AG04449 (cell line): Measurements from ENCODE around the gene CSRP2.

Experiments used
- CTCF ChIA-PET: fragments of 350-600 bp; formaldehyde crosslinking; extraction: SDS; loops from one replicate; lab custom pipeline; 2021; ENCODE audit warnings: antibody characterized with exemption; lab: Yijun Ruan, JAX
- POLR2A ChIA-PET: fragments of 400-600, 350-600 bp; formaldehyde crosslinking; extraction: SDS; loops from one replicate; lab custom pipeline; 2020; ENCODE audit warnings: antibody characterized with exemption, inconsistent platforms; lab: Yijun Ruan, JAX
- DNase-seq: peaks from one replicate; pipeline ENCODE4 v3.0.0-alpha.2; 2010; ENCODE audit warnings: low read depth, low spot score
- H3K4me3 ChIP-seq: 2 replicates; pipeline ENCODE4 v1.5.1; 2011; ENCODE audit warnings: low read depth, mild to moderate bottlenecking, control low read depth, low read length
- TF ChIP-seq, protein P1 (sequence below): IDR thresholded peaks from one replicate; pipeline ENCODE4 v1.5.1; 2011; ENCODE audit warnings: mild to moderate bottlenecking, moderate library complexity, low read length, control low read depth, inconsistent platforms; ENCODE audit not compliant: insufficient read depth; ENCODE audit errors: missing control alignments

CSRP2 gene

DNA sequence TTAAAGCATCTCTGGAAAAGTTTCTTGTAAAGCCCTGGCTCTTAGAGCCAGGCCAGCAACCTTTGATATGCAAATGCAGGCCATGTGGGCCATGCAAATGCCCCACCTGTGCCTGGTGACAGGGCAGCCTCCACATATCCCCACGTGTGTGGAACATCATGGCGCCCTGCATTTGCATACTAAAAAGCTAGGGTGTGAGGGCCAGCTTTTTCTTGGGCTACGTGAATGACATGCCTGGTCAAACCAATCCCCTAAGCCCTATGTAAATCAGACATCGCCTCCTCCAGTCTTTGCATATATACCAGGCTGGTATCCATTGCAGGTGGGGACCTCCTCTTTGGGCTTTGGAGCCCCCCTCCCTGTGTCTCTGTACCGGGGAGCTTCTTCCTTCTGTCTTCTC is 6.4 kb downstream of the CSRP2 start:
- ChIA-PET CTCF (interaction anchor here (0.9 to 3.3 kb wide), 2 partner anchors 31 to 139 kb away, joined by 3 to 12 read pairs; no protein-coding TSS in a partner anchor), POLR2A (no interaction called here)
- no peak for DNase-seq
- H3K4me3 ChIP-seq: no peak overlapping the region
- TF ChIP-seq, protein P1, sequence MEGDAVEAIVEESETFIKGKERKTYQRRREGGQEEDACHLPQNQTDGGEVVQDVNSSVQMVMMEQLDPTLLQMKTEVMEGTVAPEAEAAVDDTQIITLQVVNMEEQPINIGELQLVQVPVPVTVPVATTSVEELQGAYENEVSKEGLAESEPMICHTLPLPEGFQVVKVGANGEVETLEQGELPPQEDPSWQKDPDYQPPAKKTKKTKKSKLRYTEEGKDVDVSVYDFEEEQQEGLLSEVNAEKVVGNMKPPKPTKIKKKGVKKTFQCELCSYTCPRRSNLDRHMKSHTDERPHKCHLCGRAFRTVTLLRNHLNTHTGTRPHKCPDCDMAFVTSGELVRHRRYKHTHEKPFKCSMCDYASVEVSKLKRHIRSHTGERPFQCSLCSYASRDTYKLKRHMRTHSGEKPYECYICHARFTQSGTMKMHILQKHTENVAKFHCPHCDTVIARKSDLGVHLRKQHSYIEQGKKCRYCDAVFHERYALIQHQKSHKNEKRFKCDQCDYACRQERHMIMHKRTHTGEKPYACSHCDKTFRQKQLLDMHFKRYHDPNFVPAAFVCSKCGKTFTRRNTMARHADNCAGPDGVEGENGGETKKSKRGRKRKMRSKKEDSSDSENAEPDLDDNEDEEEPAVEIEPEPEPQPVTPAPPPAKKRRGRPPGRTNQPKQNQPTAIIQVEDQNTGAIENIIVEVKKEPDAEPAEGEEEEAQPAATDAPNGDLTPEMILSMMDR: no peak

DNA sequence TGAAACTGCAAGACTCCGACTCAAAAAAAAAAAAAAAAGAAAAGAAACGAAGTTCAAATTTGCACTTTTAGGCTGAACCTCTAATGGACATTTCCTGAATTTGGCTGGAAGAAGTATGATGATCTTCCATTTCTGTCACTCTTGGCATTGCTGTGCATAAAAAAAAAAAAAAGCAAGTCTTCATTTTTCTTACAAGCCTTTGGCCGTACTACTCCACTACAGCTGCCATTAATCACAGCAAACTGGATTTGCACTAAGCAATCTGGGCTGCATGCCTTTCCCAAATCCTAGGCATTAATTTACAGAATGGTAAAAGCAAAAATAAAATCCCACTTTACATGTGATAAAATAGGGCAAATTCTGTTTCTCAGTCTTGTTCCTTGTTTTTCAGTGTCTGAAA is 7.1 kb downstream of the CSRP2 start:
- CTCF ChIA-PET: interaction anchor here (0.9 to 3.3 kb wide), 2 partner anchors 31 to 139 kb away, joined by 3 to 12 read pairs; no protein-coding TSS in a partner anchor
- POLR2A ChIA-PET: no interaction called here

DNA sequence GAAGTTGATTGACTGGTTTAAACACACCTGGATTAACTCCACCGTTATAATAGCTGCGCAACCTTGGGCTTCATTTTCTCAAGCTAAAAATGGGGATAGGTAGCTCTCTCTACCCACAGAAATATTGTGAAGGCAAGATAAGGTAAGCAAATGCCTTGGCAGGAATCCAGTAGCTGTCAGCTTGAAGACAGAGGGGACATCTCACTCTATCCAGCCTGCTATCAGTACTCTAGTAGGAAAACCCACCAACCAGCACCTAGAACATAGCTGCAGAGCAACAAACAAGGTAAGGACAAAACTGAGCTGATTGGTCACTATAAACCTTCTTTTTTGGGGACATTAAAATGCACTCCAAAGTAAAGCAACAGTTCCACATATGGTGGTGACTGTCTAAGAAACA is 7.7 kb downstream of the CSRP2 start:
- POLR2A ChIA-PET: interaction anchor here (0.5 to 1.1 kb wide), 3 partner anchors 8 to 170 kb away, joined by 3 to 7 read pairs (median 3); partner anchors contain the start of gene CSRP2
- TF ChIP-seq, protein P1: no peak
- no peak for DNase-seq
- CTCF ChIA-PET: interaction anchor here (3.3 kb wide), 1 partner anchor 140 kb away, joined by 12 read pairs; no protein-coding TSS in a partner anchor
- H3K4me3 ChIP-seq: no peak overlapping the region

More for the DNA sequence above, 7.1 kb downstream of the CSRP2 start:
- no peak overlapping the region for H3K4me3 ChIP-seq
- TF ChIP-seq, protein P1: no peak
- no peak for DNase-seq

DNA sequence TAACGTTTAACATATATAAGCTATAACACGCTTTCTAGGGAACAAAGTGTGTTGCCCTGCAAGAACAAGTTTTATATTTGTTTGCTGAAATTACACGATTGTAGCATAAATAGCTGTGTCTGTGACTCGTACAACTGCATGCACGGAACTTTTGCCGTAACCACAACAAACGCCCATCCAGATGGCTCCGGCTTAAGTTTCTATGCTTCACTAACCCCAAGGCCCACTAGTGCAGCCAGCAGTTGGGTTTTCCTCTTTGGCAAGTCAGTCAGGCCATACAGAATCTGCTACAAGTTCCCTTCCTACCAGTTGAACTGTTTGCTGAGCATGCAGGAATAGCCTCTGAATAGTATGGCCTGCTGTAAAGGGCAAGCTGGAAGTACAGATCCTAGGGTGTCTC is 12.1 kb downstream of the CSRP2 start:
- DNase-seq: no peak
- no peak overlapping the region for H3K4me3 ChIP-seq
- TF ChIP-seq, protein P1: no peak
- CTCF ChIA-PET: interaction anchor here (1.0 to 2.5 kb wide), 8 partner anchors 9 to 147 kb away, joined by 3 to 24 read pairs (median 4); no protein-coding TSS in a partner anchor
- POLR2A ChIA-PET: interaction anchor here (1.4 to 1.7 kb wide), 2 partner anchors 12 to 144 kb away, joined by 4 to 17 read pairs; partner anchors contain the start of gene CSRP2

DNA sequence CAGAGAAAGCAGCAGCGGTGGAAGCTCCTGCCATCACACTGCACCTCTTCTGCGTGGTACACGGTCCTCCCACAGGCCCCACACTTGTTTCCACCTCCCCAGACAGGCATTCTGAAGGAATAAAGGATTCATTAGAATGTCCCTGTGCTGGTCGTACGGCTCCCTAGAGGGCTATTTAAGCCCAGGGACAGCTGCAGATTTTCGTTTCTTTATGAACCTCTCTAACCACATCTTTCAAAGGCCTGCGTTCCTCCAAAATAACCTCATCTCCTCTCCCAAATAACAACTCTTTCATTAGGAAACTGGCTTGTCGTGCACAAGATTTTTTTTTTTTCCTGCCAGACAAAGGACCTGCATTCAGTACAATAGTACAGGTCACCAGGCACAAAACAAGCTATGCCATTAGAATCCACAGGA is 12.7 kb downstream of the CSRP2 start:
- ChIA-PET CTCF (interaction anchor here (0.9 to 2.5 kb wide), 9 partner anchors 9 to 148 kb away, joined by 3 to 24 read pairs (median 4); no protein-coding TSS in a partner anchor), POLR2A (interaction anchor here (1.4 to 1.7 kb wide), 2 partner anchors 13 to 145 kb away, joined by 4 to 17 read pairs; partner anchors contain the start of gene CSRP2)
- DNase-seq: no peak
- H3K4me3 ChIP-seq: 0 out of 2 replicates have a peak overlapping the region, but pooled peaks have one; percentile 4
- TF ChIP-seq, protein P1: no peak

DNA sequence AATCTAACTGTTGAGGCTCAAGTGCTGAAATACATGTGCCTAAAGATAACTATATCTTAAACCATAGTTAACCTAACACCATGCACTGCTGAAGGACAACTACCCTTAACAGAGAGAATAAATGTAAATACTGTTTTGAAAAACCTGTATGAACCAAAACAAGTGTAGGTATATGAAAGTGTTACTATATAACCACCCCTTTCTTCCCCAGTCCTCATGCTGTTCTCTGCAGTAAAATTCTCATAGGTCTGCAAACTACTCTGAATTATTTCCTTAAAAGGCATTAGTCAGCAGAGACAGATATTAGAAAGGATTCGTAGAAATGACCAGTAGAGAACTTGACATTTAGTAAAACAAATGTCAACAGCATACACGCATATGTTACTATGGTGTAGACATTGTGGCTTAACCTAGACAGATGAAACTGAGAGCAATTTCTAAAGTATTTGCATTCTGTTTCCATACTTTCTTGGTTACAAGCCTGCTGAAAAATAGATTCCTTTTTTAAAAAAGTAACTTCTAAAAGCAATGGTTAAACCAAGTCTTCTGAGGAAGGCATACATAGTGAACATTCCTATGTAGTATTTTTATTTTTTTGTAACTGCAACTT is 13.9 kb downstream of the CSRP2 start:
- ChIA-PET POLR2A (interaction anchor here (2.2 kb wide), 1 partner anchor 14 kb away, joined by 24 read pairs; the partner anchor contains the start of gene CSRP2), CTCF (interaction anchor here (1.5 to 1.9 kb wide), 2 partner anchors 30 to 146 kb away, joined by 3 to 13 read pairs; no protein-coding TSS in a partner anchor)
- no peak for DNase-seq
- TF ChIP-seq, protein P1: no peak
- H3K4me3 ChIP-seq: no peak overlapping the region
